Measurements from ENCODE around the gene XYLT1.

DNA sequence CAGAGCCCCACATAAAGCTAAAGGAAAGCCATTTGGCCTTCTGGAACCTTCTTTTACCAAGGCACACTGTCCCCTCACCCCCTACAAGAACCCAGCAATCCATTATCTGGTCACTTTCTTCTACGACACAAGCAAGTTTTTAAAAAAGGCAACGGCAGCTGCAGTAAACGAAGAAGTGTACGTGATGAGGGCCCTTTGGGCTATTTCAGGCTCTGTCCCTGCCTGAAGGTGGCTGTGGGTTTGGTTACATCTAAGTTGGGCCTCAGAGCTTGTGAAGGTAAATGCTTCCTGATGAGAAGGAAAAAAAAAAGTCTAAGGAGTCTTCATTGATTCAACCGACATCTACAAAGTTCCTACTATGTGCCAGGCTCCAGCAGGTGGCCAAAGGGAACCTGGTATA, 35.4 kb downstream of the XYLT1 start:
- no peak for TF ChIP-seq ZNF639 (tag by site-specific recombination; IDR thresholded peaks at IDR 0.05)
- TF ChIP-seq PRDM1 (tag by site-specific recombination; IDR thresholded peaks at IDR 0.05), result no peak
- TF ChIP-seq ZNF19 (tag by site-specific recombination; IDR thresholded peaks at IDR 0.05; ENCODE audit: low read depth), result no peak
- no peak for TF ChIP-seq ZBTB17 (tag by site-specific recombination; IDR thresholded peaks at IDR 0.05)
- no peak for TF ChIP-seq ZNF366 (tag by site-specific recombination; conservative IDR thresholded peaks at IDR 0.05)
- no peak for TF ChIP-seq ZFP69B (tag by site-specific recombination; IDR thresholded peaks at IDR 0.05)
- TF ChIP-seq TCF7L2 (IDR thresholded peaks at IDR 0.05; ENCODE audit: borderline replicate concordance, low read depth, low read length), result no peak
- no peak for TF ChIP-seq CTCF (tag by site-specific recombination; IDR thresholded peaks at IDR 0.05)
- TF ChIP-seq ZFP37 (tag by site-specific recombination; IDR thresholded peaks at IDR 0.05), result no peak

All from HEK293 (cell line).